ENCODE measurements around the gene TTLL5. TPM values are rescaled to one million over a fixed set of nuclear protein-coding genes. Genes with fewer than 3 reads are reported as not detected.

Gene TTLL5
- total and polyA plus RNA-seq, 2 of the 13 experiments (the other 11 are each of a cell fraction or from before 2014, with no cell fraction given), result 11.8 to 18.8 TPM

DNA sequence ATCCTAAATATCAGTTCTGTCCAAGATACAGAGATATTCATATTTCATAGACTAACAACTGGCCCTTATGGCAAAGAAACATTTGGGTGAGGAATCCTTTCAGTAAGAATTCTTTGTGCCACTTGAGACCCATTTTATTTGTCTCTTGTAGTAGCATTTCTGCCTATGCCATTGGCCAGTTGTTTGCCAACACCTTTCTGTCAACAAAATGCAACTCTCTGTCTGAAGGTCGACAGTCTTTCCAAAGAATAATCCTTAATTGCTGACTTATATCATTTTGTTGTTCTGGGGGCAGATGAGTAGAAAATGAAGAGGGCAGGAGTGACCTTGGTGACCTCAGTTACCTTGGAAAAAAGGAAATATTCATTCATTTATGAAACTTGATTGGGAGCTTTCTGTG is 335.4 kb downstream of the TTLL5 start (continued):
- no peak for TF ChIP-seq HMG20B (CRISPR knock-in tag; conservative IDR thresholded peaks at IDR 0.05)
- TF ChIP-seq MBNL3 (CRISPR knock-in tag; conservative IDR thresholded peaks at IDR 0.05), result no peak
- TF ChIP-seq, protein P1, sequence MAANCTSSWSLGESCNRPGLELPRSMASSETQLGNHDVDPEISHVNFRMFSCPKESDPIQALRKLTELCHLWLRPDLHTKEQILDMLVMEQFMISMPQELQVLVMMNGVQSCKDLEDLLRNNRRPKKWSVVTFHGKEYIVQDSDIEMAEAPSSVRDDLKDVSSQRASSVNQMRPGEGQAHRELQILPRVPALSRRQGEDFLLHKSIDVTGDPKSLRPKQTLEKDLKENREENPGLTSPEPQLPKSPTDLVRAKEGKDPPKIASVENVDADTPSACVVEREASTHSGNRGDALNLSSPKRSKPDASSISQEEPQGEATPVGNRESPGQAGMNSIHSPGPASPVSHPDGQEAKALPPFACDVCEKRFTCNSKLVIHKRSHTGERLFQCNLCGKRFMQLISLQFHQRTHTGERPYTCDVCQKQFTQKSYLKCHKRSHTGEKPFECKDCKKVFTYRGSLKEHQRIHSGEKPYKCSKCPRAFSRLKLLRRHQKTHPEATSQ (CRISPR knock-in tag; IDR thresholded peaks at IDR 0.05; ENCODE audit: borderline replicate concordance), result no peak

DNA sequence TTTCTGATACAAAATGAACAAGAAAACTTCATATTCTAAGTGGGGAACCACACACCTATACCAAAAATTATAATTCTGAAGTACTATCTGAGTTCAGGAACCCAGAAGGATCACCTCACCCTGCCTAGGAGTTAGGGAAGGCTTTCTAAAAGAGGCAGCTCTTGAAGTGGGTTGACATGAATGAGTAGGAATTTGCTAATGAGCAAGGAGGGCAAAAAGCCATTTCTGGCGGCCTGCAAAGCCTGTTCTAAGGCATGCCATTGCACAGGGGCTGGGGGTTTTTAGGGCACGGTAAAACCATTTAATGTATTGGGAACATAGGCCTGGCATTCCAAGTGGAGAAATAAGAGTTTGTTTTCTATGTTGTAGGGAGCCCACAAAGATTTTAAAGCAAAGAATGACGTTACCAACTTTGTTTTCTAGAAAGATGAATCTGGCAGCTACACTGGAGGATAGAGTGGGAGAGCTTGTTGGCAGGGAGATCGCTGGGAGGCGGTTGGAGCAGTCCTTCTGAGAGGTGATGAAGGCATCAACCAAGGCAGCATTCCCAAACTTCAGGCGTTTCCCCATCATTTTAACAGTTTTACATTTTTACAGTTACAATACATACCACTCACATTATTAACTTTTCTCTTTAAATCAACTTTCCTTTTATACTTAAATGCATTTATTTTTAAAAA is 338.6 kb downstream of the TTLL5 start:
- intact Hi-C loops (cut with micrococcal nuclease; ENCODE audit: unreplicated experiment), result no loop called here
- H3K4me2 ChIP-seq (ENCODE audit: low read depth, low read length), result no peak overlapping the region
- peaks cover 7% of the 10 kb centered on the region; the same call in 1 of the 2 replicates for H3K4me1 ChIP-seq (ENCODE audit: insufficient read depth, low read length)
- no peaks in the 10 kb centered on the region for H3K9me3 ChIP-seq (ENCODE audit: low read length)
- no peaks in the 10 kb centered on the region for H3K36me3 ChIP-seq (replicated peaks in 1 of 2; ENCODE audit: control insufficient read depth in 1 of 2, insufficient read depth in 2 of 2, low read length in 2 of 2)
- no peaks in the 10 kb centered on the region for H3K79me2 ChIP-seq (ENCODE audit: insufficient read depth, low read length)
- H2AFZ ChIP-seq (ENCODE audit: low read length), result no peak overlapping the region
- DNase-seq (ENCODE audit: low spot score) (no peak), FAIRE-seq (no peak), ATAC-seq (no peak)
- in situ Hi-C loops (cut with HindIII; ENCODE audit: extremely low pct_ligation_motif_present, low pct_unique_long_range_greater_than_20kb), result no loop called here
- no peak overlapping the region for H3K4me3 ChIP-seq (replicated peaks in 1 of 3; ENCODE audit: insufficient read depth in 1 of 3, low read depth in 2 of 3, low read length in 3 of 3)
- no peak overlapping the region for H3K27ac ChIP-seq (ENCODE audit: extremely low read length, insufficient read depth, low read length)
- no TSS peak for BruUV-seq (replicated peaks)
- WGBS (ENCODE audit: low lambda C conversion rate), result 49% methylated on average over 6 of the region's 6 CpGs
- ChIA-PET CTCF (ENCODE audit: low intra/inter-chr PET ratio, low total read pairs) (no interaction called here), POLR2A (no interaction called here)
- no peaks in the 10 kb centered on the region for H4K20me1 ChIP-seq (ENCODE audit: insufficient read depth, low read length)
- no peaks in the 10 kb centered on the region for H3K27me3 ChIP-seq (ENCODE audit: control insufficient read depth in 1 of 2, insufficient read depth in 2 of 2, low read length in 2 of 2)
- no peak overlapping the region for H3K9ac ChIP-seq (ENCODE audit: insufficient read depth, low read depth, low read length)
- TF ChIP-seq KMT2B (CRISPR knock-in tag; IDR thresholded peaks at IDR 0.05) (no peak), NCOA5 (CRISPR knock-in tag; IDR thresholded peaks at IDR 0.05) (no peak)
- TF ChIP-seq, protein P2, sequence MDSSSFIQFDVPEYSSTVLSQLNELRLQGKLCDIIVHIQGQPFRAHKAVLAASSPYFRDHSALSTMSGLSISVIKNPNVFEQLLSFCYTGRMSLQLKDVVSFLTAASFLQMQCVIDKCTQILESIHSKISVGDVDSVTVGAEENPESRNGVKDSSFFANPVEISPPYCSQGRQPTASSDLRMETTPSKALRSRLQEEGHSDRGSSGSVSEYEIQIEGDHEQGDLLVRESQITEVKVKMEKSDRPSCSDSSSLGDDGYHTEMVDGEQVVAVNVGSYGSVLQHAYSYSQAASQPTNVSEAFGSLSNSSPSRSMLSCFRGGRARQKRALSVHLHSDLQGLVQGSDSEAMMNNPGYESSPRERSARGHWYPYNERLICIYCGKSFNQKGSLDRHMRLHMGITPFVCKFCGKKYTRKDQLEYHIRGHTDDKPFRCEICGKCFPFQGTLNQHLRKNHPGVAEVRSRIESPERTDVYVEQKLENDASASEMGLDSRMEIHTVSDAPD (CRISPR knock-in tag; IDR thresholded peaks at IDR 0.05), result no peak
